K562 (cell line): Measurements from ENCODE around the gene FHIT. TPM values are rescaled to one million over a fixed set of nuclear protein-coding genes. Genes with fewer than 3 reads are reported as not detected.

Source experiments
- CHD1 ChIP-seq: fragments of 200-600 bp; sonication (generic); IDR thresholded peaks from one replicate; pipeline ENCODE4 v1.6.1; 2012; ENCODE audit warnings: mild to moderate bottlenecking, moderate library complexity, low read length, inconsistent platforms
- CHD4 ChIP-seq: fragments of 200-600 bp; sonication (generic); IDR thresholded peaks from 3 replicates; pipeline ENCODE4 v1.6.1; 2012; ENCODE audit warnings: low read depth, mild to moderate bottlenecking, mixed read lengths, low read length, inconsistent platforms; ENCODE audit not compliant: insufficient read depth, insufficient replicate concordance, poor library complexity, severe bottlenecking
- DIDO1 ChIP-seq: fragments of 450-650 bp; IDR thresholded peaks from 2 replicates; pipeline ENCODE4 v1.6.1; 2016; ENCODE audit warnings: low read depth, missing biosample characterization, missing genetic modification characterization
- FOXP4 ChIP-seq: sonication (generic); formaldehyde crosslinking; IDR thresholded peaks from 2 replicates; pipeline ENCODE4 v1.8.0; 2022; ENCODE audit warnings: mild to moderate bottlenecking, missing genetic modification reagents, borderline replicate concordance
- MCM2 ChIP-seq: fragments of 450-650 bp; IDR thresholded peaks from 2 replicates; pipeline ENCODE4 v1.6.1; 2017; ENCODE audit warnings: low read depth, mild to moderate bottlenecking
- MYNN ChIP-seq, 2 experiments: sonication (generic); formaldehyde crosslinking in 1 of 2; IDR thresholded peaks; 2 replicates each; pipeline versions ENCODE4 v1.5.0 to v1.6.1; 2016 to 2020; ENCODE audit warnings: antibody characterized with exemption in 1 of 2, missing genetic modification reagents in 1 of 2
- NBN ChIP-seq: fragments of 450-650 bp; IDR thresholded peaks from 2 replicates; pipeline ENCODE4 v1.6.1; 2016; ENCODE audit warnings: low read depth, mild to moderate bottlenecking
- PBX2 ChIP-seq, 2 experiments: IDR thresholded peaks in 1 of 2; conservative IDR thresholded peaks in 1 of 2; 2 replicates each; pipeline ENCODE4 v1.6.1; 2016; ENCODE audit warnings: low read depth in 2 of 2, mild to moderate bottlenecking in 1 of 2, missing compliant biosample characterization in 1 of 2, missing genetic modification characterization in 1 of 2, moderate library complexity in 1 of 2
- SREBF2 ChIP-seq: sonication (generic); formaldehyde crosslinking; IDR thresholded peaks from 2 replicates; pipeline ENCODE4 v1.4.0; 2020; ENCODE audit warnings: mild to moderate bottlenecking, missing genetic modification reagents
- STAT5A ChIP-seq: IDR thresholded peaks from 2 replicates; pipeline ENCODE4 v1.6.1; 2012; ENCODE audit warnings: low read length, inconsistent platforms, borderline replicate concordance
- TAL1 ChIP-seq: fragments of 450-650 bp; IDR thresholded peaks from 2 replicates; pipeline ENCODE4 v1.6.1; 2016; ENCODE audit warnings: mild to moderate bottlenecking
- ZBTB43 ChIP-seq: sonication (generic); formaldehyde crosslinking; IDR thresholded peaks from 2 replicates; pipeline ENCODE4 v1.8.0; 2023; ENCODE audit warnings: mild to moderate bottlenecking, missing genetic modification reagents
- ZNF143 ChIP-seq: sonication (generic); formaldehyde crosslinking; IDR thresholded peaks from 2 replicates; pipeline ENCODE4 v1.9.0; 2022; ENCODE audit warnings: mild to moderate bottlenecking, missing genetic modification reagents
- ZNF311 ChIP-seq: fragments of 250-450 bp; sonication (Bioruptor Pico); IDR thresholded peaks from 2 replicates; pipeline ENCODE4 v1.4.0; 2020; ENCODE audit warnings: mild to moderate bottlenecking, moderate library complexity
- ZNF511 ChIP-seq: sonication (generic); formaldehyde crosslinking; IDR thresholded peaks from 2 replicates; pipeline ENCODE4 v1.8.0; 2022; ENCODE audit warnings: mild to moderate bottlenecking, missing genetic modification reagents
- polyA plus RNA-seq, 8 experiments: library from polyadenylated mRNA; depleted of rRNA in 4 of 8; stranded (reverse) in 5 of 8; unstranded in 3 of 8; fragments of >200 nt; fragmentation: Nextera tagmentation in 2 of 8; fragmentation: Illumina TruSeq in 1 of 8; extraction: Ambion mirVana in 2 of 8; extraction: Trizol in 1 of 8; gene quantifications; 2 replicates each; pipeline versions ENCODE4 v1.2.1 to v1.2.3, GENCODE V29; 2011 to 2014; ENCODE audit warnings: inconsistent platforms in 1 of 8, missing spikeins in 1 of 8
- total RNA-seq, 7 experiments: library from RNA; depleted of rRNA in 6 of 7; stranded (reverse); fragments of >200 nt in 6 of 7; fragmentation: Illumina TruSeq in 2 of 7; extraction: Trizol in 2 of 7; gene quantifications; 2 replicates each; pipeline versions ENCODE4 v1.2.1 to v1.2.3, GENCODE V29; 2011 to 2021; ENCODE audit warnings: low replicate concordance in 1 of 7

Gene FHIT
- total and polyA plus RNA-seq, 9 of the 15 experiments (the other 6 are each of a cell fraction or from before 2014, with no cell fraction given): 1.7 to 9.1 (median 4.3) TPM

GRCh38 chr3:61251174-61251972, at the start of gene FHIT (continued):
- no peak for TF ChIP-seq FOXP4 (CRISPR knock-in tag)
- no peak for TF ChIP-seq NBN
- TF ChIP-seq TAL1: no peak
- peak; percentile 77 for TF ChIP-seq PBX2 (CRISPR knock-in tag; IDR thresholded peaks at IDR 0.05; ENCODE audit: low read depth)
- peak; percentile 98 for TF ChIP-seq PBX2 (tag; conservative IDR thresholded peaks at IDR 0.05; ENCODE audit: low read depth)
- no peak for TF ChIP-seq STAT5A
- no peak for TF ChIP-seq MCM2
- no peak for TF ChIP-seq ZNF511
- TF ChIP-seq DIDO1 (tag): peak; percentile 20; the same call in 1 of the 2 replicates
- TF ChIP-seq ZNF143 (CRISPR knock-in tag): peak; percentile 86
- TF ChIP-seq CHD1: no peak
- no peak for TF ChIP-seq ZNF311 (CRISPR knock-in tag)
- TF ChIP-seq ZBTB43 (CRISPR knock-in tag): no peak
- no peak for TF ChIP-seq CHD4
- TF ChIP-seq MYNN (IDR thresholded peaks at IDR 0.05): no peak
- no peak for TF ChIP-seq MYNN (CRISPR knock-in tag; IDR thresholded peaks at IDR 0.05)
- no peak for TF ChIP-seq SREBF2 (CRISPR knock-in tag)
